Upper lobe of right lung (tissue), 1 donor: ENCODE results near the gene DPYSL4. TPM values are rescaled to one million over a fixed set of nuclear protein-coding genes. Genes with fewer than 3 reads are reported as not detected.

Experiments used
- ATAC-seq: fragments of 200-7000 bp; cut with Tn5 transposase; one replicate; pipeline ENCODE4 v1.9.1; 2020; ENCODE audit warnings: mild to moderate bottlenecking, moderate library complexity
- DNase-seq: peaks from one replicate; pipeline ENCODE4 v3.0.0-alpha.2; 2020
- H3K27ac ChIP-seq: fragments of 200-600 bp; one replicate; pipeline ENCODE4 v1.8.0; 2022
- H3K27me3 ChIP-seq: fragments of 200-600 bp; one replicate; pipeline ENCODE4 v1.8.0; 2022; ENCODE audit warnings: mild to moderate bottlenecking
- H3K36me3 ChIP-seq: fragments of 200-600 bp; one replicate; pipeline ENCODE4 v1.8.0; 2022
- H3K4me1 ChIP-seq: fragments of 200-600 bp; one replicate; pipeline ENCODE4 v1.8.0; 2022
- H3K4me3 ChIP-seq: fragments of 200-600 bp; one replicate; pipeline ENCODE4 v1.8.0; 2022; ENCODE audit warnings: mild to moderate bottlenecking
- H3K9me3 ChIP-seq: fragments of 200-600 bp; one replicate; pipeline ENCODE4 v1.8.0; 2022
- intact Hi-C: fragments of 100-400 bp; cut with DNase I; formaldehyde crosslinking; loops from one replicate; pipeline ENCODE4 v1.11.0; 2022
- total RNA-seq: library from RNA; stranded (reverse); fragmentation: NEBNext Ultra II Directional; extraction: Animal tissue kit (Norgen Biotek cat#: 25700); gene quantifications from one replicate; pipeline ENCODE4 v1.2.1, GENCODE V29; 2021
- TF ChIP-seq, protein P1 (sequence below): fragments of 200-600 bp; IDR thresholded peaks from one replicate; pipeline ENCODE4 v1.8.0; 2022; ENCODE audit warnings: antibody characterized with exemption
- donor health status: DM: no; HTN: yes; CAD: no; lungs with severe emphysema.

The DPYSL4 gene
- total RNA-seq, 1 donor from 2014 or later: 1.7 TPM

DNA sequence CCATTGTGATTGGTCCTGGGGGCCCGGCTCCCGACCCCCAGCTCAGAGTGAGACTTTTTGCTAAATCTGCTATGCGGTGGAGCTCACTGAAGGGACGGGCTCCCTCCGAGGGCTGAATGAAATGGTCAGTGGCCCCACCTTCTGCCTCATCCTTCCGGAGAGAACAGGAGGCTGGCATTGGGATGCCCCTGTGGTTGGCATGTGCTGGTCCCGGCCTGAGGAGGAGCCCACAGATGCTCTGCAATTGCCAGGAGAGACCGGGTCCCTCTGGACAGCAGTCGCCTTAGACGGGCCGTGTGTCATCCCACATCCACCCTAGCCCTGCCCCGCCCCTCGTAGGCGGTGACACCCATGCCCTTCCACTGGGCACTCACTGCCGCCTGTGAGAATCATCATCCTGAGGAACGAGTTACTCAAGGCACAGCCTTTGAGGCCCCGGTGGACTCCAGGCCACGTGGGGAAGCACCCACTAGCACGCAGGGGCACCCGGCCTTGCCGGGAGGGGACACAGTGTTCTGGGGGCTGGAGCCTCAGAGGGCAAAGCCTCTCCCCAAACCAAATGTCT lies 21.2 kb upstream of the DPYSL4 start:
- DNase-seq: no peak
- H3K9me3 ChIP-seq: no peaks in the 10 kb centered on the region
- H3K27ac ChIP-seq: no peak overlapping the region
- intact Hi-C loops: no loop called here
- H3K4me3 ChIP-seq: no peak overlapping the region
- TF ChIP-seq, protein P1, sequence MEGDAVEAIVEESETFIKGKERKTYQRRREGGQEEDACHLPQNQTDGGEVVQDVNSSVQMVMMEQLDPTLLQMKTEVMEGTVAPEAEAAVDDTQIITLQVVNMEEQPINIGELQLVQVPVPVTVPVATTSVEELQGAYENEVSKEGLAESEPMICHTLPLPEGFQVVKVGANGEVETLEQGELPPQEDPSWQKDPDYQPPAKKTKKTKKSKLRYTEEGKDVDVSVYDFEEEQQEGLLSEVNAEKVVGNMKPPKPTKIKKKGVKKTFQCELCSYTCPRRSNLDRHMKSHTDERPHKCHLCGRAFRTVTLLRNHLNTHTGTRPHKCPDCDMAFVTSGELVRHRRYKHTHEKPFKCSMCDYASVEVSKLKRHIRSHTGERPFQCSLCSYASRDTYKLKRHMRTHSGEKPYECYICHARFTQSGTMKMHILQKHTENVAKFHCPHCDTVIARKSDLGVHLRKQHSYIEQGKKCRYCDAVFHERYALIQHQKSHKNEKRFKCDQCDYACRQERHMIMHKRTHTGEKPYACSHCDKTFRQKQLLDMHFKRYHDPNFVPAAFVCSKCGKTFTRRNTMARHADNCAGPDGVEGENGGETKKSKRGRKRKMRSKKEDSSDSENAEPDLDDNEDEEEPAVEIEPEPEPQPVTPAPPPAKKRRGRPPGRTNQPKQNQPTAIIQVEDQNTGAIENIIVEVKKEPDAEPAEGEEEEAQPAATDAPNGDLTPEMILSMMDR: no peak
- no peaks in the 10 kb centered on the region for H3K4me1 ChIP-seq
- ATAC-seq: no peak
- no peaks in the 10 kb centered on the region for H3K27me3 ChIP-seq
- H3K36me3 ChIP-seq: no peaks in the 10 kb centered on the region

DNA sequence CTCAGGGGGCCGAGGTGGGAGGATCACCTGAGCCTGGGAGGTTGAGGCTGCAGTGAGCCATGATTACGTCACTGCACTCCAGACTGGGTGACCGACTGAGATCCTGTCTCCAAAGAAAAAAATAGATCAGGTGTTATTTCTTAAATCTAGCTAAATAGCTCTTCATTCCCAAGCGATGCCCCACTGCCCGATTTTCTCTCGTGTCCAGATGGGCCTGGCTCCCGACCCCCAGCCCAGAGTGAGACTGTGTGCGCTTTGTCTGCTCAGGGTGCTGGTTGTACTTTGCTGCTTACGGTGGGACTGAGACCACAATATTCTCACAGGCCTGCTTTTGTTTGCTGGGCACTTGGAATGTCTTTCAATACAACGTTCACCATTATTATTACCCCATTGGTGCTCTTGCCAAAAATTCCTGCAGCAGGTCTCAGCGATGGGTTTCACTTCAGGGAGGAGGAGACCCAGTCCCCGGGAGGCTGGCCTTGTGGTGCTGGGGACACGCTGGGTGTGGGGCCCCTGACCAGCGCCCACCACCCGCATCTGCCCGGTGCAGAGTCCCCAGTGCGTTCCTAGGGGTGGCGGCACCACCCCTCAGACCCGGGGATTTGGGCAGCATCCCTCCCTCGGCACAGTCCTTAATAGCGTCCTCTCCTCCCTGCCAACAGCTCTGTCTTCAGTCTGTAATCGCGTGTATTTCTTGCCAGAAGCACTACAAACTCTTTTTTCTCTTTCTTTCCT lies 20.4 kb upstream of the DPYSL4 start:
- Histone ChIP-seq H3K36me3 (no peaks in the 10 kb centered on the region), H3K9me3 (no peaks in the 10 kb centered on the region), H3K27me3 (no peaks in the 10 kb centered on the region), H3K4me1 (no peaks in the 10 kb centered on the region), H3K27ac (no peak overlapping the region), H3K4me3 (no peak overlapping the region)
- no peak for DNase-seq
- intact Hi-C loops: no loop called here
- ATAC-seq: no peak
- TF ChIP-seq, protein P1: no peak

DNA sequence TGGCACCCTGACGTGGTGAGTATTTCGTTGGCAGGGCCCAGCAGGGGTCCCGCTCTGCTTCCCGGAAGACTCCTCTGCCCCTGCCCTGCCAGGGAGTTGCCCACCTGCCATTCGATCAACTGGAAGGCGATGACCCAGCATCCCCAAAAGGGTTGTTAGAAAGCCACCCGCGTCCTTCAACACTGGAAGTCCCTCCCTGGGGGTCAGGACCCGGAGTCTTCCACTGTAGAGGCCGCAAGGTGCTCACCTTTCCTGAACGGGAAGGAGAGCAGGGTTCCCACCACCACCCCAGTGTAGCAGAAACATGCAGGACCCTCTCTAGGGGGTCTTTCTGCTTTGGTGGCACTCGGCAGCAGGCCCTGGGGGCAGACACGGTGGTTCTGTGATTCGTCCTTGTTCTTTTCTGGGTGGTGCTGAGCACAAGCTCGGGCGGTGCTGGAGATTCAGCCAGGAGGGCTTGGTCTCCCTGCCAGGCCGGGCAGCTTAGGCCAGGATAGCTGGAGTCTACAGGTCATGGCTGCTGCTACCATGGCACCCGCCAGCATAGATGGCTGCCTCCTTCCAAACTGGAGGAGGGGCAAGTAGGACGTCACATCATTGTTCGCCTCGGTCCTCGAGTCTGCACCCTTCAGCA lies 19.6 kb upstream of the DPYSL4 start:
- no peak for DNase-seq
- TF ChIP-seq, protein P1: no peak

DNA sequence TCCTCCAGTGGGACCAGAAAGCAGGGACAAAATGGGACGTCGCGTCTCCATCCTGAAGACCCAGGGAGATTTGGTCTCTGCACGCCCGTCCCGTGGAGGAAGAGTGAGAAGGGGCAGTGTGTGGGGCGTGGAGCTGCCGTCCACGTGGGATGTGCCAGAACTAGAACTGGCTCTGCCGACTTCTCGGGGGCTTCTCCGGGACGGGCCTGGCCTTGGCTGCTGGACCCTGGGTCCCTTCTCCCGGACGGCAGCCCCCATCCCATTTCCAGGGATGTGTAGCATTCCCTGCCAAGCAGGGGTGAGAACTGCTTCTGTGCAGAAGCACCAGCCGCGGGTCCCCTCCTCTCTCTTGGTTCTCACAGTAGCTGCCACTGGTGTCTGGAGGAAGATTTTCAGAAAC lies 18.8 kb upstream of the DPYSL4 start:
- ATAC-seq (no peak), DNase-seq (no peak)
- no peaks in the 10 kb centered on the region for H3K27me3 ChIP-seq
- H3K4me1 ChIP-seq: no peaks in the 10 kb centered on the region
- H3K4me3 ChIP-seq: no peak overlapping the region
- intact Hi-C loops: no loop called here
- H3K36me3 ChIP-seq: no peaks in the 10 kb centered on the region
- TF ChIP-seq, protein P1: no peak
- H3K9me3 ChIP-seq: no peaks in the 10 kb centered on the region
- no peak overlapping the region for H3K27ac ChIP-seq

More for the DNA sequence above, 19.6 kb upstream of the DPYSL4 start:
- Histone ChIP-seq H3K27ac (no peak overlapping the region), H3K36me3 (no peaks in the 10 kb centered on the region), H3K4me1 (no peaks in the 10 kb centered on the region), H3K4me3 (no peak overlapping the region), H3K27me3 (no peaks in the 10 kb centered on the region), H3K9me3 (no peaks in the 10 kb centered on the region)
- no peak for ATAC-seq
- intact Hi-C loops: no loop called here

- DNase-seq: no peak
- H3K4me1 ChIP-seq: no peaks in the 10 kb centered on the region
- ATAC-seq: no peak
Observed at GRCh38 chr10:132168571-132169030, 18.1 kb upstream of the DPYSL4 start.

More at GRCh38 chr10:132168571-132169030, 18.1 kb upstream of the DPYSL4 start:
- Histone ChIP-seq H3K4me3 (no peak overlapping the region), H3K27me3 (no peaks in the 10 kb centered on the region), H3K27ac (no peak overlapping the region), H3K36me3 (no peaks in the 10 kb centered on the region), H3K9me3 (no peaks in the 10 kb centered on the region)
- intact Hi-C loops: no loop called here
- TF ChIP-seq, protein P1: no peak
